ENCODE data around the gene TRRAP. TPM values are rescaled to one million over a fixed set of nuclear protein-coding genes. Genes with fewer than 3 reads are reported as not detected.

TRRAP gene
- total and polyA plus RNA-seq, 2 of the 8 experiments (the other 6 are each of a cell fraction or from before 2014, with no cell fraction given) = 21.7 to 48.6 TPM

DNA sequence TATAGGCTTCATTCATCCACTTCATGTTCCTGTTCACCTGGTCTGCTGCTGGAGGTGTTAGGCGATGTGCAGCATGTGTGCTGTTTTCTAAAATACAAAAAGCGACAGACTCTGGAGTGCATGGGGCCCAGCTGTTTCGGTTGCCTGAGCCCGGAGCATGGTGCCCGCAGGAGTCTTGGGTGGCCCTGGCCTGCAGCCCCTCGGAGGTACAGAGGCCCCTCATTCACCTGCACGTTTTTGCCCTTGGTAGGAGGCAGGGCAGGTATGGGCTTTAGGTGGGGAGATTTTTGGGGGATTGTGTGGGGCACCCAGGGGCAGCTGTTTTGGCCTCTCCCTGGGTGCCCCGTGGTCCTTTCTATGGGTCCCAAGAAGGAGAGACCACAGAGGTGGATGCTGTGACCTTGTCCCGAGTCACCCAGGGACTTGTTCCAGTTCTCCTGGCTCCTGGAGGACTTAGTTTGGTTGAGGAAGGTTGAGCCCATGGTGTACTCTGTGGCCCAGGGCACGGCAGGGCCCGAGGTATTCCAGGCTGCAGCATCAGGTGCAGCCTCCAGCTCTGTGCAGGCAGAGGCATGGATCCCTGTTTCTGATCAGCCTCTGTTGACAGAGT lies 130.7 kb downstream of the TRRAP start:
- Histone ChIP-seq H3K36me3 (ENCODE audit: control insufficient read depth in 2 of 4, insufficient read depth in 4 of 4, low read length in 3 of 4) (peaks cover 26 to 81% (median 59%) of the 10 kb centered on the region in 4 experiments; a peak in 6 of 8 replicates), H4K20me1 (replicated peaks in 1 of 2; ENCODE audit: control insufficient read depth in 1 of 2, insufficient read depth in 2 of 2, low read length in 2 of 2) (peaks cover 2 to 3% of the 10 kb centered on the region in 2 experiments), H3K4me2 (ENCODE audit: insufficient read depth in 1 of 2, low read depth in 2 of 2, low read length in 2 of 2) (no peak overlapping the region), H3K27ac (ENCODE audit: low read depth, low read length) (no peak overlapping the region), H3K4ac (replicated peaks; ENCODE audit: insufficient read length, low read depth, low read length) (no peak overlapping the region), H2BK20ac (ENCODE audit: low read length) (no peak overlapping the region), H4K5ac (ENCODE audit: insufficient read length, low read depth, low read length) (no peak overlapping the region), H2BK5ac (ENCODE audit: low read depth, low read length) (no peak overlapping the region), H2AFZ (ENCODE audit: low read length) (no peak overlapping the region), H2BK12ac (ENCODE audit: low read depth, low read length) (no peak overlapping the region), H3K18ac (ENCODE audit: extremely low read depth, low read length) (no peak overlapping the region), H3K4me1 (replicated peaks in 1 of 4; ENCODE audit: control insufficient read depth in 3 of 4, insufficient read depth in 4 of 4, low read length in 3 of 4) (no peaks in the 10 kb centered on the region), H2BK15ac (ENCODE audit: low read length) (no peak overlapping the region), H4K91ac (replicated peaks; ENCODE audit: insufficient read length, low read length) (no peak overlapping the region), H4K8ac (ENCODE audit: extremely low read depth, insufficient read depth, low read length) (no peak overlapping the region), H3K23me2 (ENCODE audit: low read depth, low read length) (no peaks in the 10 kb centered on the region), H3K23ac (ENCODE audit: insufficient read length) (no peak overlapping the region), H3K79me1 (ENCODE audit: low read depth, low read length) (no peaks in the 10 kb centered on the region), H3K79me2 (ENCODE audit: control insufficient read depth in 1 of 2, insufficient read depth in 2 of 2, low read length in 2 of 2) (no peaks in the 10 kb centered on the region), H2AK5ac (ENCODE audit: low read depth, low read length) (no peak overlapping the region), H3K9me3 (ENCODE audit: insufficient read depth in 2 of 2, low read depth in 1 of 2, low read length in 1 of 2) (no peaks in the 10 kb centered on the region), H3K9ac (replicated peaks in 1 of 4; ENCODE audit: extremely low read depth in 1 of 4, low read depth in 3 of 4, low read length in 3 of 4) (no peak overlapping the region), H3K14ac (ENCODE audit: insufficient read length) (no peak overlapping the region), H3K4me3 (ENCODE audit: extremely low read depth in 1 of 4, insufficient read depth in 2 of 4, low read depth in 3 of 4, low read length in 4 of 4) (no peak overlapping the region), H3K27me3 (replicated peaks in 1 of 4; ENCODE audit: control insufficient read depth in 3 of 4, extremely low read depth in 1 of 4, insufficient read depth in 3 of 4, low read length in 3 of 4) (no peaks in the 10 kb centered on the region), H3K56ac (replicated peaks; ENCODE audit: insufficient read length, low read depth, low read length) (no peak overlapping the region), H2BK120ac (replicated peaks; ENCODE audit: low read depth, low read length) (no peak overlapping the region)
- WGBS, 2 experiments (ENCODE audit: extremely low coverage in 1 of 2, insufficient coverage in 1 of 2, insufficient read length in 1 of 2, insufficient replicate concordance in 2 of 2, low coverage in 1 of 2, low lambda C conversion rate in 2 of 2, missing lambda C conversion rate in 1 of 2) = 88% methylated on average over 9 of the region's 11 CpGs; no CpG with 5 or more reads in 1 of the 2 experiments
- TF ChIP-seq RAD21 (IDR thresholded peaks at IDR 0.05 in 1 of 2, conservative IDR thresholded peaks at IDR 0.05 in 1 of 2; ENCODE audit: low read depth in 2 of 2, low read length in 2 of 2) (no peak), JUND (IDR thresholded peaks at IDR 0.05; ENCODE audit: low read length) (no peak), TAF7 (optimal IDR thresholded peaks at IDR 0.05; ENCODE audit: borderline replicate concordance, low read depth, low read length) (no peak), SP4 (IDR thresholded peaks at IDR 0.05; ENCODE audit: low read length) (no peak), YY1 (IDR thresholded peaks at IDR 0.05; ENCODE audit: low read depth, low read length) (no peak), NRF1 (IDR thresholded peaks at IDR 0.05; ENCODE audit: low read depth, low read length) (no peak)
- ChIA-PET CTCF (ENCODE audit: partially characterized antibody) (interaction anchor here (1.4 kb wide), 1 partner anchor 262 kb away, joined by 4 read pairs; no protein-coding TSS in a partner anchor), POLR2A (ENCODE audit: partially characterized antibody) (no interaction called here)
- FAIRE-seq (no peak), DNase-seq (ENCODE audit: low read depth in 1 of 2, low spot score in 2 of 2) (no peak)

All from H1 (cell line).